ENCODE measurements around the gene IAPP. TPM values are rescaled to one million over a fixed set of nuclear protein-coding genes. Genes with fewer than 3 reads are reported as not detected.

The IAPP gene
- polyA plus RNA-seq (ENCODE audit: low read depth in 6 of 6): not detected

GRCh38 chr12:21372602-21373001 lies at the start of gene IAPP:
TSS of gene IAPP (plus strand) at chr12:21372902. CDS start at chr12:21373352, 450 bp downstream.
- ATAC-seq (ENCODE audit: low read depth in 2 of 2) (no peak), DNase-seq (no peak)
- Mint-ChIP-seq H3K4me1 (no peaks in the 10 kb centered on the region), H3K9me3 (no peaks in the 10 kb centered on the region), H3K36me3 (no peaks in the 10 kb centered on the region), H3K27me3 (no peaks in the 10 kb centered on the region), H3K27ac (no peak within 1 kb of the TSS), H3K4me3 (no peak within 1 kb of the TSS)

GRCh38 chr12:21323736-21324135 lies 49.0 kb upstream of the IAPP start:
- Mint-ChIP-seq H3K4me1 (no peaks in the 10 kb centered on the region), H3K27ac (no peak overlapping the region), H3K9me3 (peaks cover 6 to 23% (median 17%) of the 10 kb centered on the region in 7 donors), H3K36me3 (peaks cover 0 to 20% of the 10 kb centered on the region in 2 donors), H3K4me3 (no peak overlapping the region), H3K27me3 (no peaks in the 10 kb centered on the region)
- DNase-seq (no peak), ATAC-seq (ENCODE audit: low read depth in 2 of 2) (no peak)

DNA sequence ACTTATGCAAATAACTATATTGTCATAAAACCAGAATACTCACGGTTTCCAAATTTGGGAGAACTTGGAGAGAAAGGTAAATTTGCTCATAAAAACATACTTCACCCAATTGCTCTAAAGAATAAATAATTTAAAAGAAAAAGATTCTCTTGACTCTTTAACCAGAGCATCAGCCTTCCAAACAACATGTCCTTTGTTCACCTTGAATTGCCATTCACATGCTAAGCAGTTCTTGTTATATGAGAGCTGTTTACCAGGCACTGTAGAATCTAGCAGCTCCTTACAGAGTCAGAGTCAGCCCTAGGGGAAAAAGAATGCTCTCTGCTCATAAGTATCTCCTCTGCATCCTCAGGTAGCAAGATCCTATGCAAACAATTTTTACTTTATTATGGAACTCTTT lies 48.2 kb upstream of the IAPP start:
- H3K27ac Mint-ChIP-seq: no peak overlapping the region
- peaks cover 6 to 23% (median 20%) of the 10 kb centered on the region in 7 donors for H3K9me3 Mint-ChIP-seq
- ATAC-seq (ENCODE audit: low read depth in 2 of 2) (no peak), DNase-seq (no peak)
- H3K27me3 Mint-ChIP-seq: no peaks in the 10 kb centered on the region
- H3K4me3 Mint-ChIP-seq: no peak overlapping the region
- no peaks in the 10 kb centered on the region for H3K4me1 Mint-ChIP-seq
- peaks cover 0 to 20% of the 10 kb centered on the region in 2 donors for H3K36me3 Mint-ChIP-seq

DNA sequence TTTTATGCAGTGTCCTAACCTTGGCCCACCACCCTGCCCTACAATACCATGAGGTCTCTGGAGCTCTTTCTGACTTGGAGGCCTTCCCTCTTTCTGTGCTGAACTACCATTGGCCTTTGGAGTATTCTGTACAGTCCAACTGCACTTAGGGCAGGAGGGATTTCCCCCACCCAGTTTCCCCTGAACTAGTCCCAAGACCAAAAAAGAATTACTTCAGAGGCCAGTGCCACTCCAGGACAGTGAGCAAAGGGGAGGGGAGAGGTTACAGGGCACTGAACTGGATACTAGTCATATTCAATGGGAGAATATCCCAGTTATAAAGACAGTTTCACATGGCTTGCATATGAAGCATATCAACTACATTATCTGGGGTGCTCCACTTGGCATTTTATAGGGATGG lies 44.1 kb upstream of the IAPP start:
- H3K36me3 Mint-ChIP-seq: peaks cover 0 to 20% of the 10 kb centered on the region in 2 donors
- H3K9me3 Mint-ChIP-seq: peaks cover 11 to 40% (median 22%) of the 10 kb centered on the region in 7 donors
- no peak overlapping the region for H3K4me3 Mint-ChIP-seq
- H3K4me1 Mint-ChIP-seq: no peaks in the 10 kb centered on the region
- H3K27me3 Mint-ChIP-seq: peaks cover 0 to 4% (median 0%) of the 10 kb centered on the region in 3 donors
- no peak for ATAC-seq (ENCODE audit: low read depth in 2 of 2)
- no peak overlapping the region for H3K27ac Mint-ChIP-seq
- DNase-seq: no peak

DNA sequence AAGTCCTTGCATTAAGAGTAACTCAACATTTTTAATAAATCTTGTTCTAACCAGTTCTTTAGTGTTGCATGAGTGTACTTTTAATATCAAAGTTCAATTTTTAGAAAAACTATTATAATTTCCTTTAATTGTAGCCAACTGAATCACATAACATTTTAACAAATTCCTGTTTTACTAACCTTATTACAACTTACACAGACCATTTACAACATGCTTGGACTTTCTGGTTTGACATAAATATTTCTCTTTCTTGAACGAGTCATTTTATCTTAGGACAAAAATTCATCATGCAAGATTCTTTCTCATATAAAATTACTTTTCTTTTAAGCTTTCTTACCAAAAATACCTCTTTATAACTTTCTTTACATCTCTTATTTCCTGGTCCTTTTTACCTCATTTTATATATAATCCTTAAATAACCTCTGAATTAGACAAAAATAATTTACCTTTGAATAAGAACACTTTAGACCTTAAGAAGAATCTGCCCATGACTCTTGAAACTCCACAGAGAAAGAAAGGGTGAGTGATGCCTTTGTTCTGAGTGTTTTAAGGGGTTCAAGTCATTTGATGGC lies 41.9 kb upstream of the IAPP start:
- Mint-ChIP-seq H3K9me3 (peaks cover 11 to 35% (median 18%) of the 10 kb centered on the region in 7 donors), H3K4me3 (no peak overlapping the region), H3K27ac (no peak overlapping the region), H3K27me3 (peaks cover 0 to 4% (median 0%) of the 10 kb centered on the region in 3 donors), H3K36me3 (peaks cover 0 to 19% of the 10 kb centered on the region in 2 donors), H3K4me1 (no peaks in the 10 kb centered on the region)
- DNase-seq: no peak
- no peak for ATAC-seq (ENCODE audit: low read depth in 2 of 2)

GRCh38 chr12:21334771-21335325 lies 37.9 kb upstream of the IAPP start, which contains the start of gene SLCO1A2:
TSS of gene SLCO1A2 (minus strand) at chr12:21334917. CDS start at chr12:21334647, 270 bp downstream.
- no peak for DNase-seq
- Mint-ChIP-seq H3K4me3 (no peak within 1 kb of the TSS), H3K9me3 (peaks cover 0 to 16% (median 4%) of the 10 kb centered on the region in 7 donors), H3K27me3 (peaks cover 0 to 4% (median 0%) of the 10 kb centered on the region in 3 donors), H3K36me3 (no peaks in the 10 kb centered on the region), H3K4me1 (no peaks in the 10 kb centered on the region), H3K27ac (no peak within 1 kb of the TSS)
- ATAC-seq (ENCODE audit: low read depth in 2 of 2): no peak

DNA sequence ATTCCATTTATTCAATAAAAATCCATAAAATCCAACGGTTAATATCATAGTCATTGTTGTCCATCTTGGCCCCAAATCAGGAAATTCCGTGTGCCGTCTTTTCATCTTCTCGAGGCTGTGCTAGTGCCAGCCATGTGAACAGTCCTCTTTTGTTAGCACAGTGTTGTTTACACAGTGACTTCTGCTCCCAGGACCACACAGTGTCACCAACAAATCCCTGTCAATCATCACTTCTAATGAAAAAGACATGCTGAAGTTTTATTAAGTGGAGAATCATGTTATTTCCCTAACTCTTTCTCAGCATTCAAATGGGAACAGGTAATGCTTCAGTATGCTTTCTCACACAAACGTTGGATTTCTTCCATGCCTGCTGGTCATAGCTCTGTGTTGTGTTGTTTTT lies 36.0 kb upstream of the IAPP start:
- DNase-seq: no peak
- Mint-ChIP-seq H3K27ac (no peak overlapping the region), H3K9me3 (peaks cover 0 to 6% (median 1%) of the 10 kb centered on the region in 7 donors), H3K4me1 (no peaks in the 10 kb centered on the region), H3K4me3 (no peak overlapping the region), H3K27me3 (no peaks in the 10 kb centered on the region), H3K36me3 (no peaks in the 10 kb centered on the region)
- no peak for ATAC-seq (ENCODE audit: low read depth in 2 of 2)

DNA sequence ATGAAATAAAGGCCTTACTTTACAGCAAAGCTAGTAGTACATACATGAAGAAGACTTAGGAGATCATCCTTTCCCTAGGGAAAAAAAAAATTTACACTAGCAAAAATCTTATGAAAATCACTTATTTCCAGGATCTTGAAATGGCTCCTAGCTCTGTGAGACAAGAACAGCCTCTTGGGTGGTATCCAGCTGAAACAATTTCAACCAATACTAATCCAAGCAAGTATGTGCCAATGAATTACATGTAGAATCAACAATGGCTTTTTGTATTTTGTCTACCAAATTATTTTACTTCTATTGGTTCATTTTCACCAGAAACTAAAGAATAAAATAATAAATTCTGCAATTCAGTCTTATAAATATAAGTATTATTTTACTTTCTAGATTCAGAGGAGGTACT lies 35.2 kb upstream of the IAPP start:
- Mint-ChIP-seq H3K27me3 (no peaks in the 10 kb centered on the region), H3K27ac (no peak overlapping the region), H3K9me3 (peaks cover 0 to 2% (median 0%) of the 10 kb centered on the region in 7 donors), H3K4me3 (no peak overlapping the region), H3K36me3 (no peaks in the 10 kb centered on the region), H3K4me1 (no peaks in the 10 kb centered on the region)
- ATAC-seq (ENCODE audit: low read depth in 2 of 2) (no peak), DNase-seq (no peak)

DNA sequence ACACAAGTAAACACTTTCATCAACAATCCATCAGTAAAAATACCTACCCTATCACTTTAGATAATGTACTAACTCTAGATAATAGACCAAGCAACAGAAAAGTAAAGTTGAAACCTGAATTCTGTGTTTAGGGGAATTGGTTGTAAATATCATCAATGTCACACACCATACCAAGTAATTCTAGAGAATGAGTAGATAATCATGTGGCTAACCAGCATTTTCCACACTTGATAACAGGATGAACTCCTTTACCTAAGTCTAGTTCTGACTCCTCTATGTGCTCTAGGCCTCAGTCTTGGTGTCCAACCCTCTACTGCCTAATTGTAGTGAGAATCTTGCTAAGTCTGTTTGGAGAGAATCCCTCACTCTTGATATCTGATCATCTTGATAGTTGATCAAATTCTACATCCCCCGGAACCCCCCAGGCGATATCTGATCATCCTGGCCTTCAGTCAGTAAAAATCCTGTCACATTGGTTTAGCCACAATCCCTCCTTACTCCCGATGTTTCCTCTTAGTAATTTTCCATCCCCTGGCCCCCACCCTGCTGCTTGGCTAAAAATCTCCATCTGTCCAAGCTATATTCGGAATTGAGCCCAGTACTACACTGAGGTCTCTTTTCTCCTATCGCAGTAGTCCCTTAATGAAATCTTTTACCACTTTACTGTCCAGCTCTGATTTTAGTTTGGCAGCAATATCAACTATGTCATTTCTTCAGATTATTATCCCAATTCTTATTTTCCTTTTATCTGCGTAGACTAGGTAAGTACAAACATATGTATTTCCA lies 34.5 kb upstream of the IAPP start:
- Mint-ChIP-seq H3K36me3 (no peaks in the 10 kb centered on the region), H3K27me3 (no peaks in the 10 kb centered on the region), H3K27ac (peak overlapping the region in 1 of 6 donors; percentile 30), H3K4me1 (no peaks in the 10 kb centered on the region), H3K9me3 (peaks cover 0 to 2% (median 0%) of the 10 kb centered on the region in 7 donors), H3K4me3 (no peak overlapping the region)
- ATAC-seq (ENCODE audit: low read depth in 2 of 2) (no peak), DNase-seq (no peak)

DNA sequence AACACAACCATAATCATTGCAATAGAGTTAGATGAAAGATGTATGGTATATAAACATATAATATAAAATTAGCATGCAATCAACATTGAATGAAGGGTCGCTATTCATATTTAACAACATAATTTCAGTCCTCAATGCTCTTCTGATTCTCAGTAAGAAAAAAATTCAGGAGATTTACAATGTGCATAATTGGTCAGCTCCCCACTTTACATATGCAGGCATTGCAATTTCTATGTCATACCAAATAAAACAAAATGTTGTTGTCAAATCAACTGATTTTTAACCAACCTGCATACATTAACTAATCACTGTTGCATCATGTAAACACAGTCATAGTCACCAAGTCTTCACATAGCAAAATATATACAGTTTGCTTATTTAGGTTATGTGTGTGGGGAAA lies 32.8 kb upstream of the IAPP start:
- H3K4me1 Mint-ChIP-seq: no peaks in the 10 kb centered on the region
- no peak overlapping the region for H3K27ac Mint-ChIP-seq
- no peak for DNase-seq
- ATAC-seq (ENCODE audit: low read depth in 2 of 2): no peak
- H3K36me3 Mint-ChIP-seq: no peaks in the 10 kb centered on the region
- no peaks in the 10 kb centered on the region for H3K27me3 Mint-ChIP-seq
- H3K4me3 Mint-ChIP-seq: no peak overlapping the region
- peaks cover 0 to 2% (median 0%) of the 10 kb centered on the region in 7 donors for H3K9me3 Mint-ChIP-seq

DNA sequence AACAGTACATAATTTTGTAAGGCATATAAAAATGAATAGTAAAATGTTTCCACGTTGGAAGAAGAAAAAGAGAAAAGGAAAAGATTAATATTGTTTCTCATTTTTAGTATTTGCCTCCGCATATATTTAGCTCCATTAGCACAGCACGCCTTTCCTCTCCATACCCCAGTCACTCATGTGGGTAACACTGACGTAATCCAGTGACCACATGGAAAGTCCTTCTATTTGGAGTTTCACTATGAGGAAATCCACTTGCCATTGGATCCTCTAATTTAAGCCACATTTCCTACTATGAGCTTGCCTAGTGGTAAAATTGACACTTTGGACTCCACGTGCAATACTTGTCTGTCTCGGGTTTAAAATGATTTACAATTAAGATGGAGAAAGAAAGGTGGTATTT lies 32.3 kb upstream of the IAPP start:
- ATAC-seq (ENCODE audit: low read depth in 2 of 2) (no peak), DNase-seq (no peak)
- Mint-ChIP-seq H3K4me3 (no peak overlapping the region), H3K27ac (no peak overlapping the region), H3K36me3 (no peaks in the 10 kb centered on the region), H3K27me3 (no peaks in the 10 kb centered on the region), H3K4me1 (no peaks in the 10 kb centered on the region), H3K9me3 (peaks cover 0 to 2% (median 0%) of the 10 kb centered on the region in 7 donors)

GRCh38 chr12:21341769-21342168 lies 30.9 kb upstream of the IAPP start:
- Mint-ChIP-seq H3K9me3 (peaks cover 0 to 2% (median 0%) of the 10 kb centered on the region in 7 donors), H3K4me3 (no peak overlapping the region), H3K27ac (no peak overlapping the region), H3K36me3 (no peaks in the 10 kb centered on the region), H3K27me3 (no peaks in the 10 kb centered on the region), H3K4me1 (no peaks in the 10 kb centered on the region)
- no peak for DNase-seq
- no peak for ATAC-seq (ENCODE audit: low read depth in 2 of 2)

GRCh38 chr12:21343636-21344035 lies 29.1 kb upstream of the IAPP start:
- ATAC-seq (ENCODE audit: low read depth in 2 of 2) (no peak), DNase-seq (no peak)
- no peak overlapping the region for H3K4me3 Mint-ChIP-seq
- H3K9me3 Mint-ChIP-seq: no peaks in the 10 kb centered on the region
- H3K27me3 Mint-ChIP-seq: no peaks in the 10 kb centered on the region
- H3K27ac Mint-ChIP-seq: no peak overlapping the region
- H3K36me3 Mint-ChIP-seq: no peaks in the 10 kb centered on the region
- H3K4me1 Mint-ChIP-seq: no peaks in the 10 kb centered on the region
